HG02642 (cell line): Measurements from ENCODE around the gene KRTAP29-1.
"Not testable (repeated sequence)": the region's sequence is repeated elsewhere in the genome, so short reads cannot be mapped to it uniquely, and the experiment has no call there.

Experiments
- ATAC-seq: cut with Tn5 transposase; IDR thresholded peaks from one replicate; pipeline ENCODE4 v1.9.1; 2021; ENCODE audit warnings: mild to moderate bottlenecking; ENCODE audit not compliant: unreplicated experiment, poor library complexity

The KRTAP29-1 gene

DNA sequence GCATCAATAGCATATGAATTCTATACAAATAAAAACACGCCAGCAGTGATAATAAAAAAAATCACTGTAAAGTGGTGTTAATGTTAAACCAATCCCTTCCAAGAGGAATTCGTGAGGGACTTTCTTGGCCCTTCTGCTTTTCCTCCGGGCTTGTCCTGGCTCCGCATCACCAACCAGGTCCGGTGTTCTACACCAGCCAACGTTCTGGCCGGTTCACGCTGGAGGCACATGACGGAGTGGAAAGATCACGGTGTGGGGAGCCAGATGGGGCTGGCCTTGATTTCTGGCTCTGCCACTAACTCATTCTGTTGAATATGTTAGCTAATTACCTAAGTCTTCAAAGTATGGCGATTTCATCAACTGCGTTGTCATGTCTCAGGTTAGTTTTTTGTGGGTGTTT, 1.4 kb upstream of the KRTAP29-1 start:
- no peak for ATAC-seq

DNA sequence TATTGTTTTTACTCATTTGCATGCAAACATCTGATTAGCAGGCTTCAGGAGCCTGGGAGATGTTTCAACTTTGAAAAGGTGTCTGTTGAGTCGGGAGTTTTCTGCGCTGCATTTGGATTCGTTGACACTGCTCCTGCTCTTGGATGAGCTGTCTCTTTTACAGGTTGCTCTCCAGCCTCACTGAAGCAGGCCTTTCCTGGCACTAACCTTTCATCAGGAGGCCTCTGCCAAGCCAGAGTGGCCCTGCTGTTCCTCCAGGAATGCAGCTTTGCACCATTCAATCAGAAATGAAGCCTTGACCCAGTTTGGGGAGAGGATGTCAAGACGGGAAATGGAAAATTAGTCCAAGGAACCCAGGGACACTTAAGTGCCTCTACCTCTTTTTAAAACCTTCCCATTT, 330 bp upstream of the KRTAP29-1 start:
- no peak for ATAC-seq

GRCh38 chr17:41301204-41301790, 1.4 kb downstream of the KRTAP29-1 start:
- ATAC-seq = no peak

- no peak for ATAC-seq
Observed at GRCh38 chr17:41298458-41299135, 4.1 kb downstream of the KRTAP29-1 start.

GRCh38 chr17:41296846-41297245, 5.8 kb downstream of the KRTAP29-1 start:
- ATAC-seq = no peak

GRCh38 chr17:41294016-41294415, 8.6 kb downstream of the KRTAP29-1 start:
- no peak for ATAC-seq

GRCh38 chr17:41287050-41287449, 15.6 kb downstream of the KRTAP29-1 start:
- ATAC-seq = no peak

GRCh38 chr17:41284546-41284945, 18.1 kb downstream of the KRTAP29-1 start:
- ATAC-seq = no peak

DNA sequence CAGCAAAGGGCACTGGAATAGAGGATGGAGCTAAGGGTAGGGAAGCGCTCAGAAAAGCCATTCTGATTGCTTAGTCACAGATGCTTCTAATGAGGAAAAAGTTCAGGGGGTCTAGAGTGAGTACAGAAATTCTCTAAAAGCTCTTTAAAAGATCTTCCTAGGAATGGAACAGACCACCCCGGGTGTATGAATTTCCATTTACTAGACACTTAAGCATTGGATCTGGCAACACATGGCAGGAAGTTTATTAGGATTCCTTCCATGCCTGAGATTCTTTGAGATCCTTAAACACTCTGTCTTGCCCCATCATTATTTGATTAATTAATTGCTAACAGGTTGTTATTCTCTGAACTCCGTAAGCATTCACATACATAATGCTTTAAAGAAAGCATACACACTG, 18.6 kb downstream of the KRTAP29-1 start:
- no peak for ATAC-seq

GRCh38 chr17:41278176-41278955, 24.3 kb downstream of the KRTAP29-1 start:
- no peak for ATAC-seq

DNA sequence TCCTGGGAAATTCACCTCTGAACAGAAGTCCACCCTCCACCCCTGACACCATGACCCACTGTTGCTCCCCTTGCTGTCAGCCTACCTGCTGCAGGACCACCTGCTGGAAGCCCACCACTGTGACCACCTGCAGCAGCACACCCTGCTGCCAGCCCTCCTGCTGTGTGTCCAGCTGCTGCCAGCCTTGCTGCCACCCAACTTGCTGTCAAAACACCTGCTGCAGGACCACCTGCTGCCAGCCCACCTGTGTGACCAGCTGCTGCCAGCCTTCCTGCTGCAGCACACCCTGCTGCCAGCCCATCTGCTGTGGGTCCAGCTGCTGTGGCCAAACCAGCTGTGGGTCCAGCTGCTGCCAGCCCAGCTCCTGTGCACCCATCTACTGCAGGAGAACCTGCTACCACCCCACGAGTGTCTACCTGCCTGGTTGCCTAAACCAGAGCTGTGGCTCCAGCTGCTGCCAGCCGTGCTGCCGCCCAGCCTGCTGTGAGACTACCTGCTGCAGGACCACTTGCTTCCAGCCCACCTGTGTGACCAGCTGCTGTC, 26.9 kb downstream of the KRTAP29-1 start, which contains the start of gene KRTAP9-7:
KRTAP9-7 (plus strand) TSS at position 51 of the 543 bp plus-strand sequence; CDS start at position 51, 0 bp downstream.
- ATAC-seq = not testable (repeated sequence)

- ATAC-seq = no peak
Observed at GRCh38 chr17:41271858-41272257, 30.8 kb downstream of the KRTAP29-1 start.

DNA sequence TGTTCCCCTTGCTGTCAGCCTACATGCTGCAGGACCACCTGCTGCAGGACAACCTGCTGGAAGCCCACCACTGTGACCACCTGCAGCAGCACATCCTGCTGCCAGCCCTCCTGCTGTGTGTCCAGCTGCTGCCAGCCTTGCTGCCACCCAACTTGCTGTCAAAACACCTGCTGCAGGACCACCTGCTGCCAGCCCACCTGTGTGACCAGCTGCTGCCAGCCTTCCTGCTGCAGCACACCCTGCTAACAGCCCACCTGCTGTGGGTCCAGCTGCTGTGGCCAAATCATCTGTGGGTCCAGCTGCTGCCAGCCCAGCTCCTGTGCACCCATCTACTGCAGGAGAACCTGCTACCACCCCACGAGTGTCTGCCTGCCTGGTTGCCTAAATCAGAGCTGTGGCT, 31.3 kb downstream of the KRTAP29-1 start:
- ATAC-seq = not testable (repeated sequence)

DNA sequence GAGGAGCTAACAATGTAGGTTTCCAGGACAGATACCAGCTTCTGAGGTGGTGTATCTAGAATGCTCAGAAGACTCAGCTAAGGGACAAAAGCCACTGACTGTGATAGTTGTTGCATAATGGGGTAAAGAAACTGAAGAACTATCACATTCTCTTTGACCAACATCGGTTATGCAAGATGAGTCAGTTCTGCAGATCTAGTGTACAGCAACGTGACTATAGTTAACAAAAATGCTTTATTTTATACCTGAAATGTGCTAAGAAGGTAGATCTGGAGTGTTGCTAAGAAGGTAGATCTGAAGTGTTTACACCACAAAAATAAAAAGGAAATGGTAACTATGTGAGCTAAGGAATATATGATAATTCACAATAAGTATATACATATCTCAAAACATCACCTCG, 34.9 kb downstream of the KRTAP29-1 start:
- no peak for ATAC-seq

- ATAC-seq = no peak
Observed at GRCh38 chr17:41265078-41265477, 37.6 kb downstream of the KRTAP29-1 start, which contains the start of gene KRTAP9-6. KRTAP9-6 (plus strand) TSS chr17:41265378; CDS start chr17:41265378, 0 bp downstream.

DNA sequence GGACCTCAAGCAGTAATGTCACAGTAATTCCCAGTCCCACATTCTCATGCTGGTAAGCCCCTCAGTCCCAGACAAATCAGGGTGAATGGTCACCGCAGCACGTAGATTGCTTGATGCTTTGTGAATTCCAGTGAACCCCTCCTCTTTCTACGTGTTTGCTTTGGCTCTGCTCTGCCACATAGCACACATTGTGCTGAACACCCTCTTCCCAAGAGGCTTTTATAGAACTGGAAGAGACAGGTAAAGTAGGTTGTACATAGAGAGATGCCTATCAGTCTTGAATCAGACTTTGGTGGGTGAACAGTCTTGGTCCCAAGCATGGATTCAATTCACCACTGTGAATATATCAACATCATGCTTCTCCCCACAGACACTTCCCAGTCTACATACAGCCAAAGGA, 38.1 kb downstream of the KRTAP29-1 start:
- ATAC-seq = no peak

DNA sequence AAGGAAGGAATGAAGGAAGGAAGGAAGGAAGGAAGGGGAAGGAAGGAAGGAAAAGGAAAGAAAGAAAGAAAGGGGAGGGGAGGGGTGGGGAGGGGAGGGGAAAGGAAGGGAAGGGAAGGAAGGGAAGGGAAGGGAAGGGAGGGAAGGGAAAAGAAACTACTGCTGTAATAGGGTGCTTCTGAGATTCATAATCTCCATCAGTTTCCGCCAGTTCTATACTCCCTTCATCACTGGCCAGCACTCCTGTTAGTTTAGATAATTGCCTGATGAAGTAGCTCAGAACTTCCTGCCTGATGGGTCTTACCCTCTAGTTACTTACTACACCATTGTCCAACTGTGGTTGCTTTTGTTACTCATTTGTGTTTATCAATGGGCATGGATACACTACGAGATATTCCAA, 39.4 kb downstream of the KRTAP29-1 start:
- ATAC-seq = no peak

DNA sequence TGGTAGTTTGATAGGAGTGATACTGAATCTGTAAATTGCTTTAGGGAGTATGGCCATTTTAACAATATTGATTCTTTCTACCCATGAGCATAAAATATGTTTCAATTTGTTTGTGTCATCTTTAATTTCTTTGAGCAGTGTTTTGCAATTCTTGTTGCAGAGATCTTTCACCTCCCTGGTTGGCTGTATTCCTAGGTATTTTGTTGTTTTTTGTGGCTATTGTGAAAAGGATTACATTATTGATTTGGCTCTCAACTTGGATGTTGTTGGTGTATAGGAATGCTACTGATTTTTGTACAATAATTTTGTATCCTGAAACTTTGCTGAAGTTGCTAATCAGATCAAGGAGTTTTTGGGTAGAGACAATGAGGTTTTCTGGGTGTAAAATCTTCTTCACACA, 44.2 kb downstream of the KRTAP29-1 start:
- no peak for ATAC-seq

DNA sequence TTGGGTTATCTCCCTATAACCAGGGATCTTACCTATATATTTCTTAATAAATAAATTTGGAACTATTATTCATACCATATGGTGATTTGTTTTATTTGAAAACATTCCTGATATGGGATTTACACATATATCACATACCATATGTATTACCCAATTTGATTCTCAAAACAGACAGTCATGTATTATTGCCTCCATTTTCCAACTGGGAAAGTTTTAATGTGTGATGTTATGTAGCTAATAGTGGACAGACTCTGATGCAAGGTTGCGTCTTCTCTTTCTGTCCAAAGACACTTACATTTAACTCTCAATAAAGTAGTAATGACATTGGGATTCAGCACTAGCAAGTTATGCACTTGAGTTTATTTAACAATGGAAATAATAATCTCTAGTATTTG, 46.4 kb downstream of the KRTAP29-1 start:
- no peak for ATAC-seq

DNA sequence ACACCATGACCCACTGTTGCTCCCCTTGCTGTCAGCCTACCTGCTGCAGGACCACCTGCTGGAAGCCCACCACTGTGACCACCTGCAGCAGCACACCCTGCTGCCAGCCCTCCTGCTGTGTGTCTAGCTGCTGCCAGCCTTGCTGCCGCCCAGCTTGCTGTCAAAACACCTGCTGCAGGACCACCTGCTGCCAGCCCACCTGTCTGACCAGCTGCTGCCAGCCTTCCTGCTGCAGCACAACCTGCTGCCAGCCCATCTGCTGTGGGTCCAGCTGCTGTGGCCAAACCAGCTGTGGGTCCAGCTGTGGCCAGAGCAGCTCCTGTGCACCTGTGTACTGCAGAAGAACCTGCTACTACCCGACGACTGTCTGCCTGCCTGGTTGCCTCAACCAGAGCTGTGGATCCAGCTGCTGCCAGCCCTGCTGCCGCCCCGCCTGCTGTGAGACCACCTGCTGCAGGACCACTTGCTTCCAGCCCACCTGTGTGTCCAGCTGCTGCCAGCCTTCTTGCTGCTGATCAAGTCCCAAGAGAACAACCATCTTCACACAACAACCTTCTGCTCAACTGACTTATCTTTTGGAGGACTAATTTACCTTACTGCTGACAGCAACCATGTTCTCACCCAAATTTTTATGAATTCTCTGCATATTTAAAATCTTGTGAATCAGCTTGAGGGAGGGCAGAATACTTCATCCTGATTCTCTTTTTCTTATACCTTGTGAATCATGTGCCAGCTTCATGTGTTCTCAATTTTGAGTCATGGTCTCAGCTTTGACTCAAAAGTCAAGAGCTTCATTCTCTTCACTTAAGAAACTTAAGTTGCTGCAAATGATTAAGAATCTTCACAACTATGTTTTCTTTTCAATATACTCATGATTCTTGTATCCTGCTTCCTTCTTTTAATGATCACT, 47.0 kb downstream of the KRTAP29-1 start, which contains the start of gene KRTAP9-9:
KRTAP9-9 (plus strand) TSS at position 4 of the 910 bp plus-strand sequence.
- not testable (repeated sequence) for ATAC-seq
